ES-I3 (cell line): Measurements from ENCODE around the gene DDX20.

Experiments
- H3K36me3 ChIP-seq: 2 replicates; pipeline ENCODE4 v1.6.1; 2013; ENCODE audit warnings: mild to moderate bottlenecking, low read length, control low read depth, moderate library complexity; ENCODE audit not compliant: insufficient read depth
- H3K4me1 ChIP-seq: 2 replicates; pipeline ENCODE4 v1.6.1; 2013; ENCODE audit warnings: mild to moderate bottlenecking, control low read depth, low read length; ENCODE audit not compliant: insufficient read depth
- H3K9ac ChIP-seq: 2 replicates; pipeline ENCODE4 v1.6.1; 2013; ENCODE audit warnings: low read depth, mild to moderate bottlenecking, low read length, moderate library complexity
- H3K9me3 ChIP-seq: 2 replicates; pipeline ENCODE4 v1.6.1; 2013; ENCODE audit warnings: mild to moderate bottlenecking, low read length, moderate library complexity; ENCODE audit not compliant: control insufficient read depth, insufficient read depth

The DDX20 gene

GRCh38 chr1:111747947-111748346 lies 7.8 kb upstream of the DDX20 start:
- H3K9ac ChIP-seq = no peak overlapping the region
- peaks cover 27% of the 10 kb centered on the region for H3K4me1 ChIP-seq
- no peaks in the 10 kb centered on the region for H3K36me3 ChIP-seq
- H3K9me3 ChIP-seq = no peaks in the 10 kb centered on the region

- H3K4me1 ChIP-seq = peaks cover 27% of the 10 kb centered on the region
- no peaks in the 10 kb centered on the region for H3K9me3 ChIP-seq
- no peak overlapping the region for H3K9ac ChIP-seq
- H3K36me3 ChIP-seq = no peaks in the 10 kb centered on the region
Measured at GRCh38 chr1:111749628-111750027, 6.1 kb upstream of the DDX20 start.

GRCh38 chr1:111750856-111751255 lies 4.8 kb upstream of the DDX20 start:
- Histone ChIP-seq H3K36me3 (no peaks in the 10 kb centered on the region), H3K4me1 (peaks cover 27% of the 10 kb centered on the region), H3K9ac (no peak overlapping the region), H3K9me3 (no peaks in the 10 kb centered on the region)

- H3K4me1 ChIP-seq = peaks cover 27% of the 10 kb centered on the region
- no peak overlapping the region for H3K9ac ChIP-seq
- H3K9me3 ChIP-seq = no peaks in the 10 kb centered on the region
- H3K36me3 ChIP-seq = no peaks in the 10 kb centered on the region
Measured at GRCh38 chr1:111751906-111752575, 3.7 kb upstream of the DDX20 start.

- Histone ChIP-seq H3K36me3 (no peaks in the 10 kb centered on the region), H3K9me3 (no peaks in the 10 kb centered on the region), H3K4me1 (peaks cover 6% of the 10 kb centered on the region)
Measured at GRCh38 chr1:111754984-111755330, 744 bp upstream of the DDX20 start.

GRCh38 chr1:111756124-111756513 lies 418 bp downstream of the DDX20 start:
- H3K9me3 ChIP-seq = no peaks in the 10 kb centered on the region
- peak overlapping the region; percentile 90 for H3K9ac ChIP-seq
- H3K36me3 ChIP-seq = peaks cover 5% of the 10 kb centered on the region; the same call in 1 of the 2 replicates
- no peaks in the 10 kb centered on the region; the same call in 1 of the 2 replicates for H3K4me1 ChIP-seq

More at GRCh38 chr1:111754984-111755330, 744 bp upstream of the DDX20 start:
- peak overlapping the region; percentile 90 for H3K9ac ChIP-seq

- no peak overlapping the region for H3K9ac ChIP-seq
- H3K9me3 ChIP-seq = no peaks in the 10 kb centered on the region
- no peaks in the 10 kb centered on the region; the same call in 1 of the 2 replicates for H3K4me1 ChIP-seq
- H3K36me3 ChIP-seq = peaks cover 10% of the 10 kb centered on the region
Measured at GRCh38 chr1:111758373-111758772, 2.7 kb downstream of the DDX20 start.

- Histone ChIP-seq H3K9me3 (no peaks in the 10 kb centered on the region), H3K4me1 (no peaks in the 10 kb centered on the region; the same call in 1 of the 2 replicates), H3K36me3 (peaks cover 25% of the 10 kb centered on the region), H3K9ac (no peak overlapping the region)
Measured at GRCh38 chr1:111761717-111762116, 6.0 kb downstream of the DDX20 start.

- H3K36me3 ChIP-seq = peaks cover 28% of the 10 kb centered on the region
- H3K4me1 ChIP-seq = no peaks in the 10 kb centered on the region
- no peak overlapping the region for H3K9ac ChIP-seq
Measured at GRCh38 chr1:111762332-111762731, 6.6 kb downstream of the DDX20 start.

GRCh38 chr1:111768023-111768422 lies 12.3 kb downstream of the DDX20 start:
- Histone ChIP-seq H3K9me3 (no peaks in the 10 kb centered on the region), H3K4me1 (no peaks in the 10 kb centered on the region), H3K9ac (no peak overlapping the region), H3K36me3 (peaks cover 21% of the 10 kb centered on the region)

More at GRCh38 chr1:111762332-111762731, 6.6 kb downstream of the DDX20 start:
- H3K9me3 ChIP-seq = no peaks in the 10 kb centered on the region

GRCh38 chr1:111768625-111769024 lies 12.9 kb downstream of the DDX20 start:
- Histone ChIP-seq H3K36me3 (peaks cover 21% of the 10 kb centered on the region), H3K4me1 (no peaks in the 10 kb centered on the region), H3K9me3 (no peaks in the 10 kb centered on the region), H3K9ac (no peak overlapping the region)

GRCh38 chr1:111769517-111770146 lies 13.9 kb downstream of the DDX20 start:
- H3K9me3 ChIP-seq = no peaks in the 10 kb centered on the region
- H3K4me1 ChIP-seq = no peaks in the 10 kb centered on the region
- H3K36me3 ChIP-seq = peaks cover 20% of the 10 kb centered on the region
- H3K9ac ChIP-seq = no peak overlapping the region

GRCh38 chr1:111770916-111771315 lies 15.2 kb downstream of the DDX20 start:
- no peak overlapping the region for H3K9ac ChIP-seq
- H3K9me3 ChIP-seq = no peaks in the 10 kb centered on the region
- peaks cover 14% of the 10 kb centered on the region for H3K36me3 ChIP-seq
- H3K4me1 ChIP-seq = peaks cover 2% of the 10 kb centered on the region; the same call in 1 of the 2 replicates

- Histone ChIP-seq H3K9ac (no peak overlapping the region), H3K4me1 (peaks cover 10% of the 10 kb centered on the region; the same call in 1 of the 2 replicates), H3K9me3 (no peaks in the 10 kb centered on the region; the same call in 1 of the 2 replicates), H3K36me3 (no peaks in the 10 kb centered on the region)
Measured at GRCh38 chr1:111775966-111776365, 20.3 kb downstream of the DDX20 start.

GRCh38 chr1:111776391-111776790 lies 20.7 kb downstream of the DDX20 start:
- Histone ChIP-seq H3K36me3 (no peaks in the 10 kb centered on the region), H3K9ac (no peak overlapping the region), H3K4me1 (peaks cover 10% of the 10 kb centered on the region; the same call in 1 of the 2 replicates), H3K9me3 (no peaks in the 10 kb centered on the region; the same call in 1 of the 2 replicates)
